Endothelial cell (in vitro differentiated cells): ENCODE measurements around the gene TGFB3. TPM values are rescaled to one million over a fixed set of nuclear protein-coding genes. Genes with fewer than 3 reads are reported as not detected.

Experiments used
- DNase-seq: peaks from one replicate; pipeline ENCODE4 v3.0.0; 2021; ENCODE audit warnings: low spot score
- H3K27ac Mint-ChIP-seq: one replicate; pipeline ENCODE4 v1.8.0; 2021; ENCODE audit warnings: mixed read lengths, inconsistent platforms; ENCODE audit not compliant: unreplicated experiment
- H3K27me3 Mint-ChIP-seq: one replicate; pipeline ENCODE4 v1.8.0; 2021; ENCODE audit warnings: mild to moderate bottlenecking, moderate library complexity, mixed read lengths, inconsistent platforms; ENCODE audit not compliant: unreplicated experiment
- H3K36me3 Mint-ChIP-seq: one replicate; pipeline ENCODE4 v1.8.0; 2021; ENCODE audit warnings: mild to moderate bottlenecking, low read depth, mixed read lengths, inconsistent platforms; ENCODE audit not compliant: unreplicated experiment
- H3K4me1 Mint-ChIP-seq: one replicate; pipeline ENCODE4 v1.8.0; 2021; ENCODE audit warnings: mild to moderate bottlenecking, mixed read lengths, inconsistent platforms; ENCODE audit not compliant: unreplicated experiment
- H3K4me3 Mint-ChIP-seq: one replicate; pipeline ENCODE4 v1.8.0; 2021; ENCODE audit warnings: mild to moderate bottlenecking, mixed read lengths, inconsistent platforms; ENCODE audit not compliant: unreplicated experiment
- H3K9me3 Mint-ChIP-seq: one replicate; pipeline ENCODE4 v1.8.0; 2021; ENCODE audit warnings: mixed read lengths, inconsistent platforms; ENCODE audit not compliant: unreplicated experiment
- total RNA-seq: library from RNA; stranded (reverse); fragmentation: NEBNext Ultra II Directional; extraction: Animal tissue kit (Norgen Biotek cat#: 25700); gene quantifications from one replicate; pipeline ENCODE4 v1.2.1, GENCODE V29; 2021; ENCODE audit not compliant: unreplicated experiment
- TF ChIP-seq, protein P1 (sequence below): fragments of 200-600 bp; sonication (generic); IDR thresholded peaks from one replicate; pipeline ENCODE4 v1.5.0; 2021; ENCODE audit warnings: antibody characterized with exemption; ENCODE audit not compliant: unreplicated experiment

Gene TGFB3
- total RNA-seq, 1 donor from 2014 or later = 1.5 TPM

DNA sequence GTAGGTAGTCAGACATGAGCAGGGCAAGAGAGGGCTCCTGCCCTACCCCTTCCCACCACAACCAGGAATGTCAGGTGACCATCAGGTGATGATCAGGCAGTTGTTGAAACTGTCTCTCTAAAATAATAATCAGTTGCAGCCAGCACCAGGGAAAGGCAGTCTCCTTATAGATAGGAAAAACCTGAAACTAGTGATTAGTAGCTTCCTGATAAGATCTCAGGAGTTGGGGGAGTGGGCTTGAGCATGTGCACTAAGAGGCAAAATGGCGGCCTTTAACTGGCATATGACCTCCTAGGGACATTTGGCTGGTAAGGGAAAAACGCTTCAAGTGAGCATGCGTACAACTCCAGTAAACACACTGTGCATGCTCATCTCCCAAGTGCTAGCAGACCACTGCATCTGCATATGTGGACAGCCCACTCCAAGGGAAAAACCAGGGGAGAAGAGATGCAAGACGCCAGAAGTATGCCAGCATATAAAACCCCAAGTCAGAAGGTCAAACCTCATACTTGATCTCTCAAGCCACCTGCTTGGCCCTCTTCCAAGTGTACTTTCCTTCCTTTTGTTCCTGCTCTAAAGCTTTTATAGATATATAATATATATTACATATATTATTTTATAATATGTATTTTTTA is 37.1 kb downstream of the TGFB3 start:
- H3K4me1 Mint-ChIP-seq = no peaks in the 10 kb centered on the region
- no peak overlapping the region for H3K27ac Mint-ChIP-seq
- H3K27me3 Mint-ChIP-seq = peaks cover 2% of the 10 kb centered on the region
- H3K36me3 Mint-ChIP-seq = peaks cover 5% of the 10 kb centered on the region
- no peaks in the 10 kb centered on the region for H3K9me3 Mint-ChIP-seq
- DNase-seq = no peak
- no peak overlapping the region for H3K4me3 Mint-ChIP-seq
- TF ChIP-seq, protein P1, sequence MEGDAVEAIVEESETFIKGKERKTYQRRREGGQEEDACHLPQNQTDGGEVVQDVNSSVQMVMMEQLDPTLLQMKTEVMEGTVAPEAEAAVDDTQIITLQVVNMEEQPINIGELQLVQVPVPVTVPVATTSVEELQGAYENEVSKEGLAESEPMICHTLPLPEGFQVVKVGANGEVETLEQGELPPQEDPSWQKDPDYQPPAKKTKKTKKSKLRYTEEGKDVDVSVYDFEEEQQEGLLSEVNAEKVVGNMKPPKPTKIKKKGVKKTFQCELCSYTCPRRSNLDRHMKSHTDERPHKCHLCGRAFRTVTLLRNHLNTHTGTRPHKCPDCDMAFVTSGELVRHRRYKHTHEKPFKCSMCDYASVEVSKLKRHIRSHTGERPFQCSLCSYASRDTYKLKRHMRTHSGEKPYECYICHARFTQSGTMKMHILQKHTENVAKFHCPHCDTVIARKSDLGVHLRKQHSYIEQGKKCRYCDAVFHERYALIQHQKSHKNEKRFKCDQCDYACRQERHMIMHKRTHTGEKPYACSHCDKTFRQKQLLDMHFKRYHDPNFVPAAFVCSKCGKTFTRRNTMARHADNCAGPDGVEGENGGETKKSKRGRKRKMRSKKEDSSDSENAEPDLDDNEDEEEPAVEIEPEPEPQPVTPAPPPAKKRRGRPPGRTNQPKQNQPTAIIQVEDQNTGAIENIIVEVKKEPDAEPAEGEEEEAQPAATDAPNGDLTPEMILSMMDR = no peak

DNA sequence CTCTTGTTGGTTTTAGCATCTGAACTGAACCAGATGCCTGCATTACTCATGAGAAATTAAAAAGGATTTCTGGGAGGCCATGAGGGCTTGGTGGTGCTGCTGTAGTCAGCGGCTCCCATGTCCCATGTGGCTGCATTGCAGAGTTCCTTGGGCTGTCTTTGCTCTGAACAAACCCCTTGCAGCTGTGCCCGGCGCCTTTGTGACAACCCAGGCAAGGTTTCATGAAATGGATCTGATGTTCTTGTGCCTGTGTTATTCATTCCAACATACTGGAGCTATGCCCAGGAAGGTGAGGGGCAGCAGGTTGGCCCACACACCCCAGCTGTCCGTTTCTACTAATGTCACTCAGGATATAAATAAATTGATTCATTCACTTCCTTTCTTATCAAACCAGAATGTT is 40.8 kb downstream of the TGFB3 start:
- Mint-ChIP-seq H3K36me3 (peaks cover 5% of the 10 kb centered on the region), H3K27ac (no peak overlapping the region), H3K9me3 (no peaks in the 10 kb centered on the region), H3K4me1 (peaks cover 3% of the 10 kb centered on the region), H3K27me3 (peaks cover 2% of the 10 kb centered on the region), H3K4me3 (no peak overlapping the region)
- TF ChIP-seq, protein P1 = no peak
- DNase-seq = no peak

DNA sequence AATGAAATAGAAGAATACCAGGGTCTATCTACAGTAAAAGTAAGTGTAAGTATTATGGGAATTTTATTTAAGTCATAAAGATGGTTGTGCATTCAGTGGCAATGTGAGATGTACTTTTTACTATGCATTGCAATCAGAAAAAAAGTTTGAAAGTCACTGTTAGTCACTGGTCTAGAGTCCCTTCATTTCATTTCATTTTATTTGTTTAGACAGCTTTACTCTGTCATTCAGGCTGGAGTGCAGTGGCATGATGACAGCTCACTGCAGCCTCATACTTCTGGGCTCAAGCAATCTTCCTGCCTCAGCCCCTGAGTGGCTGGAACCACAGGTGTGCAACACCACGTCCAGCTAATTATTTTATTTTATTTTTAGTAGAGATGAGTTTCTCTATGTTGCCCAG is 42.6 kb downstream of the TGFB3 start:
- Mint-ChIP-seq H3K4me1 (peaks cover 17% of the 10 kb centered on the region), H3K36me3 (peaks cover 10% of the 10 kb centered on the region), H3K27me3 (peaks cover 6% of the 10 kb centered on the region), H3K27ac (no peak overlapping the region), H3K4me3 (no peak overlapping the region), H3K9me3 (no peaks in the 10 kb centered on the region)
- TF ChIP-seq, protein P1 = no peak
- DNase-seq = no peak

DNA sequence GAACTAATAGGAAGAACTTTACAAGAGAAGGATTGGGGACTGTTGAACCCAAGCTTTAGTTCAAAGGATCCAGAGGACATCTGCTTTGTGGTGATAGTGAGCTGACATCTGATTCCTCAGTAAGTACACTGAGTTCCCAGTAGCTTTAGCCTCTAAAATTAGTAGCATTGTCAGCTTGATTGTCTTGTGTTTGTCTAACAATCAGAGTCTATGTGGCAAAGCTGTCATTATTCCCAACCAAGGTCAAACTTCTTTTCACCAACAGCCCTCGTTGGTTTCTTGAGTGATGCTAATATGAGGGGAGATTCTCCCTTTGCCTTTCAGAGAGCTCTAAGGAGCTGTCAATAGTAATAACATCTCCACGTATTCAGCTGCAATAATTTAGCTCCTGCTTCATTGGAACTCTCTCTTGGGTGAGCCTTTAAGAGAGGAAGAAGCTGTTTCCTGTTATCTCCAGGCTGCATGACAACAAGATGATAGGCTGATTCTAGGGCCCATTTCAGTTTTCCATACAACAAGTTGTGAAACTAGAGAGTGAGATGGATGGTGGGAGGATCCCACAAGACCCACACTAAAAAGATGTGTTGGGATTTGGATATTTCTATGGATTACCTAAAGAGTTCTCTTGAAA is 46.7 kb downstream of the TGFB3 start:
- no peaks in the 10 kb centered on the region for H3K9me3 Mint-ChIP-seq
- no peak overlapping the region for H3K4me3 Mint-ChIP-seq
- peaks cover 7% of the 10 kb centered on the region for H3K36me3 Mint-ChIP-seq
- no peak overlapping the region for H3K27ac Mint-ChIP-seq
- peaks cover 17% of the 10 kb centered on the region for H3K4me1 Mint-ChIP-seq
- DNase-seq = no peak
- H3K27me3 Mint-ChIP-seq = peaks cover 4% of the 10 kb centered on the region
- TF ChIP-seq, protein P1 = no peak

DNA sequence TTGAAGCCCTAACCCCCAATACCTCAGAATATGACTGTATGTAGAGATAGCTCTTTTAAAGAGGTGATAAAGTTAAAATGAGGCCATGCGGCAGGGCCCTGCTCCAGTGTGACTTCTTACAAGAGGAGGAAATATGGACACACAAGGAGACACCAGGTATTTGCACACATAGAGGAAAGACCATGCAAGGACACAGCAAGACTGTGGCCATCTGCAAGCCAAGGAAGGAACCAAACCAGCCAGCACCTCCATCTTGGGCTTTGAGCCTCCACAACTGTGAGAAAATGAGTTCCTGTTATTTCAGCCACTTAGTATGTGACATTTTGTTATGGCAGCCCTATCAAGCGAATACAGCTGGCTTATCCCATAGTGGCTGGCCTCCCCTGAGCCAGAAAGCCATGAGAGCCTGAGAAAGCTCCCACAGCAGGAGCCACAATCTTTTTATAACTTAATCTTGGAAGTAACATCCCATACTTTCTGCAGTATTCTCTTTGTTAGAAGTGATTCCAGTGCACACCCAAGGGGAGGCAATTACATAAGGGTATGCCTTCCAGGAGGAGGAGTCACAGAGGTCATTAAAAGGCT is 48.0 kb downstream of the TGFB3 start:
- H3K27me3 Mint-ChIP-seq = peaks cover 4% of the 10 kb centered on the region
- no peak overlapping the region for H3K4me3 Mint-ChIP-seq
- no peak overlapping the region for H3K27ac Mint-ChIP-seq
- H3K36me3 Mint-ChIP-seq = peaks cover 7% of the 10 kb centered on the region
- peaks cover 17% of the 10 kb centered on the region for H3K4me1 Mint-ChIP-seq
- TF ChIP-seq, protein P1 = no peak
- no peak for DNase-seq
- H3K9me3 Mint-ChIP-seq = no peaks in the 10 kb centered on the region
